Measurements from ENCODE around the gene NKD2. TPM values are rescaled to one million over a fixed set of nuclear protein-coding genes. Genes with fewer than 3 reads are reported as not detected.
A peak's percentile ranks its signal among the peaks of the same experiment; 100 is the strongest.

The NKD2 gene
- total RNA-seq, 1 donor from 2014 or later = 41.7 TPM

DNA sequence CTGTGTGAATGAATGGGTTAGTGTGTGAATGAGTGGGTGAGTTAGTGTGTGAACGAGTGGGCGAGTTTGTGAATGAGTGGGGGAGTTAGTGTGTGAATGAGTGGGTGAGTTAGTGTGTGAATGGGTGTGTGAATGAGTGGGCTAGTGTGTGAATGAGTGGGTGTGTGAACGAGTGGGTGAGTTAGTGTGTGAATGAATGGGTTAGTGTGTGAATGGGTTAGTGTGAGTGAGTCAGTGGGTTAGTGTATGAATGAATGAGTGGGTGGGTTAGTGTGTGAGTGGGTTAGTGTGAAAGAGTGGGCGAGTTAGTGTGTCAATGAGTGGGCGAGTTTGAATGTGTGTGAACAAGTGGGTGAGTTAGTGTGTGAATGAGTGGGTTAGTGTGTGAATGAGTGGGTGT, 35.5 kb downstream of the NKD2 start:
- H3K4me1 Mint-ChIP-seq (ENCODE audit: low read depth, unreplicated experiment) = no peaks in the 10 kb centered on the region
- TF ChIP-seq, protein P1, sequence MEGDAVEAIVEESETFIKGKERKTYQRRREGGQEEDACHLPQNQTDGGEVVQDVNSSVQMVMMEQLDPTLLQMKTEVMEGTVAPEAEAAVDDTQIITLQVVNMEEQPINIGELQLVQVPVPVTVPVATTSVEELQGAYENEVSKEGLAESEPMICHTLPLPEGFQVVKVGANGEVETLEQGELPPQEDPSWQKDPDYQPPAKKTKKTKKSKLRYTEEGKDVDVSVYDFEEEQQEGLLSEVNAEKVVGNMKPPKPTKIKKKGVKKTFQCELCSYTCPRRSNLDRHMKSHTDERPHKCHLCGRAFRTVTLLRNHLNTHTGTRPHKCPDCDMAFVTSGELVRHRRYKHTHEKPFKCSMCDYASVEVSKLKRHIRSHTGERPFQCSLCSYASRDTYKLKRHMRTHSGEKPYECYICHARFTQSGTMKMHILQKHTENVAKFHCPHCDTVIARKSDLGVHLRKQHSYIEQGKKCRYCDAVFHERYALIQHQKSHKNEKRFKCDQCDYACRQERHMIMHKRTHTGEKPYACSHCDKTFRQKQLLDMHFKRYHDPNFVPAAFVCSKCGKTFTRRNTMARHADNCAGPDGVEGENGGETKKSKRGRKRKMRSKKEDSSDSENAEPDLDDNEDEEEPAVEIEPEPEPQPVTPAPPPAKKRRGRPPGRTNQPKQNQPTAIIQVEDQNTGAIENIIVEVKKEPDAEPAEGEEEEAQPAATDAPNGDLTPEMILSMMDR (IDR thresholded peaks at IDR 0.05; ENCODE audit: partially characterized antibody, unreplicated experiment) = no peak
- H3K9me3 Mint-ChIP-seq (ENCODE audit: unreplicated experiment) = peaks cover 17% of the 10 kb centered on the region
- no peak overlapping the region for H3K27ac Mint-ChIP-seq (ENCODE audit: unreplicated experiment)
- H3K36me3 Mint-ChIP-seq (ENCODE audit: unreplicated experiment) = peaks cover 5% of the 10 kb centered on the region
- peaks cover 18% of the 10 kb centered on the region for H3K27me3 Mint-ChIP-seq (ENCODE audit: unreplicated experiment)
- no peak for DNase-seq
- no peak overlapping the region for H3K4me3 Mint-ChIP-seq (ENCODE audit: unreplicated experiment)

DNA sequence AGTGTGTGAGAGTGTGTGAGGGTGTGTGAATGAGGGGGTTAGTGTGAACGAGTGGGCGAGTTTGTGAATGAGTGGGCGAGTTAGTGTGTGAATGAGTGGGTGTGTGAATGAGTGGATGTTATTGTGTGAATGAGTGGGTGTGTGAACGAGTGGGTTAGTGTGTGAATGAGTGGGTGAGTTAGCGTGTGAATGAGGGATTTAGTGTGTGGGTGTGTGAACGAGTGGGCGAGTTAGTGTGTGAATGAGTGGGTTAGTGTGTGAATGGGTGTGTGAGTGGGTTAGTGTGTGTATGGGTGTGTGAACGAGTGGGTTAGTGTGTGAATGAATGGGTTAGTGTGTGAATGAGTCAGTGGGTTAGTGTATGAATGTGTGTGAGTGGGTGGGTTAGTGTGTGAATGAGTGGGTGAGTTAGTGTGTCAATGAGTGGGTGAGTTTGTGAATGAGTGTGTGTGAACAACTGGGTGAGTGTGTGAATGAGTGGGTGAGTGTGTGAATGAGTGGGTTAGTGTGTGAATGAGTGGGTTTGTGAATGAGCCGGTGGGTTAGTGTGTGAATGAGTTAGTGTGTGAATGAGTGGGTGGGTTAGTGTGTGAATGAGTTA, 37.5 kb downstream of the NKD2 start:
- TF ChIP-seq, protein P1 (IDR thresholded peaks at IDR 0.05; ENCODE audit: partially characterized antibody, unreplicated experiment) = no peak
- peaks cover 10% of the 10 kb centered on the region for H3K9me3 Mint-ChIP-seq (ENCODE audit: unreplicated experiment)

GRCh38 chr5:1047332-1047965, 38.8 kb downstream of the NKD2 start:
- TF ChIP-seq, protein P1 (IDR thresholded peaks at IDR 0.05; ENCODE audit: partially characterized antibody, unreplicated experiment) = no peak
- H3K4me1 Mint-ChIP-seq (ENCODE audit: low read depth, unreplicated experiment) = peaks cover 3% of the 10 kb centered on the region
- peaks cover 19% of the 10 kb centered on the region for H3K27me3 Mint-ChIP-seq (ENCODE audit: unreplicated experiment)
- no peak overlapping the region for H3K4me3 Mint-ChIP-seq (ENCODE audit: unreplicated experiment)
- H3K27ac Mint-ChIP-seq (ENCODE audit: unreplicated experiment) = no peak overlapping the region
- no peaks in the 10 kb centered on the region for H3K36me3 Mint-ChIP-seq (ENCODE audit: unreplicated experiment)
- peaks cover 10% of the 10 kb centered on the region for H3K9me3 Mint-ChIP-seq (ENCODE audit: unreplicated experiment)
- DNase-seq = no peak

More for the DNA sequence above, 37.5 kb downstream of the NKD2 start:
- peaks cover 3% of the 10 kb centered on the region for H3K4me1 Mint-ChIP-seq (ENCODE audit: low read depth, unreplicated experiment)
- no peak for DNase-seq
- H3K27me3 Mint-ChIP-seq (ENCODE audit: unreplicated experiment) = peaks cover 17% of the 10 kb centered on the region
- no peak overlapping the region for H3K27ac Mint-ChIP-seq (ENCODE audit: unreplicated experiment)
- no peak overlapping the region for H3K4me3 Mint-ChIP-seq (ENCODE audit: unreplicated experiment)
- peaks cover 2% of the 10 kb centered on the region for H3K36me3 Mint-ChIP-seq (ENCODE audit: unreplicated experiment)

- peaks cover 10% of the 10 kb centered on the region for H3K9me3 Mint-ChIP-seq (ENCODE audit: unreplicated experiment)
- H3K36me3 Mint-ChIP-seq (ENCODE audit: unreplicated experiment) = no peaks in the 10 kb centered on the region
- no peak for DNase-seq
- H3K4me3 Mint-ChIP-seq (ENCODE audit: unreplicated experiment) = no peak overlapping the region
- H3K27me3 Mint-ChIP-seq (ENCODE audit: unreplicated experiment) = peaks cover 19% of the 10 kb centered on the region
- H3K4me1 Mint-ChIP-seq (ENCODE audit: low read depth, unreplicated experiment) = peaks cover 3% of the 10 kb centered on the region
- H3K27ac Mint-ChIP-seq (ENCODE audit: unreplicated experiment) = peak overlapping the region; percentile 20
- TF ChIP-seq, protein P1 (IDR thresholded peaks at IDR 0.05; ENCODE audit: partially characterized antibody, unreplicated experiment) = no peak
Observed at GRCh38 chr5:1048162-1048721, 39.6 kb downstream of the NKD2 start.
